Osteoblast (primary cell): ENCODE data around the gene MAOA. TPM values are rescaled to one million over a fixed set of nuclear protein-coding genes. Genes with fewer than 3 reads are reported as not detected.

Experiments used
- DNase-seq: peaks from one replicate; pipeline ENCODE4 v3.0.0; 2011; ENCODE audit warnings: low spot score, mixed read lengths; ENCODE audit not compliant: insufficient read length; ENCODE audit errors: missing footprints
- H2AFZ ChIP-seq: 2 replicates; pipeline ENCODE4 v1.6.0; 2011; ENCODE audit warnings: mild to moderate bottlenecking, low read length
- H3K27ac ChIP-seq: 2 replicates; pipeline ENCODE4 v1.5.1; 2011; ENCODE audit warnings: mild to moderate bottlenecking, low read depth, low read length, moderate library complexity
- H3K27me3 ChIP-seq: 2 replicates; pipeline ENCODE4 v1.6.0; 2012; ENCODE audit warnings: mild to moderate bottlenecking, control low read depth, inconsistent platforms, low read length, moderate library complexity; ENCODE audit not compliant: insufficient read depth
- H3K36me3 ChIP-seq: 2 replicates; pipeline ENCODE4 v1.5.1; 2011; ENCODE audit warnings: mild to moderate bottlenecking, low read length, control low read depth, moderate library complexity; ENCODE audit not compliant: insufficient read depth
- H3K4me1 ChIP-seq: 2 replicates; pipeline ENCODE4 v1.5.1; 2011; ENCODE audit warnings: mild to moderate bottlenecking, low read length, control low read depth, moderate library complexity; ENCODE audit not compliant: insufficient read depth
- H3K4me2 ChIP-seq: 2 replicates; pipeline ENCODE4 v1.6.0; 2011; ENCODE audit warnings: mild to moderate bottlenecking, low read length; ENCODE audit not compliant: insufficient read depth
- H3K4me3 ChIP-seq: fragments of 200-600 bp; sonication (generic); 3 replicates; pipeline ENCODE4 v1.5.1; 2012; ENCODE audit warnings: mild to moderate bottlenecking, low read length, inconsistent platforms; ENCODE audit not compliant: insufficient read depth
- H3K79me2 ChIP-seq: 2 replicates; pipeline ENCODE4 v1.6.0; 2012; ENCODE audit warnings: mild to moderate bottlenecking, low read length, control low read depth, inconsistent platforms; ENCODE audit not compliant: insufficient read depth
- H3K9me3 ChIP-seq: 2 replicates; pipeline ENCODE4 v1.5.1; 2011; ENCODE audit warnings: low read depth, low read length, control low read depth
- H4K20me1 ChIP-seq: 2 replicates; pipeline ENCODE4 v1.6.0; 2012; ENCODE audit warnings: mild to moderate bottlenecking, low read length, control low read depth; ENCODE audit not compliant: insufficient read depth
- CTCF ChIP-seq: IDR thresholded peaks from 2 replicates; pipeline ENCODE4 v1.5.1; 2011; ENCODE audit warnings: mild to moderate bottlenecking, low read depth, low read length, moderate library complexity; ENCODE audit errors: extremely low read depth
- total RNA-seq: library from RNA; depleted of rRNA; stranded (reverse); fragments of >200 nt; gene quantifications from 2 replicates; pipeline ENCODE4 v1.2.3, GENCODE V29; 2012

Gene MAOA
- total RNA-seq, 1 donor, result 5.8 TPM

- peaks cover 9% of the 10 kb centered on the region for H3K27me3 ChIP-seq
- peak overlapping the region; percentile 87 for H2AFZ ChIP-seq
- H4K20me1 ChIP-seq, result no peaks in the 10 kb centered on the region
- peak overlapping the region; percentile 86 for H3K4me2 ChIP-seq
- H3K36me3 ChIP-seq, result no peaks in the 10 kb centered on the region
- H3K9me3 ChIP-seq, result no peaks in the 10 kb centered on the region
- no peaks in the 10 kb centered on the region for H3K79me2 ChIP-seq
- DNase-seq, result peak; percentile 95
- H3K4me1 ChIP-seq, result no peaks in the 10 kb centered on the region
- peak overlapping the region; percentile 71 for H3K4me3 ChIP-seq
- peak overlapping the region; percentile 92 for H3K27ac ChIP-seq
- no peak for TF ChIP-seq CTCF
These were observed 1.5 kb upstream of the MAOA start for GRCh38 chrX:43654431-43655150.

- peak overlapping the region; percentile 86 for H3K4me2 ChIP-seq
- H3K79me2 ChIP-seq, result no peaks in the 10 kb centered on the region
- H2AFZ ChIP-seq, result peak overlapping the region; percentile 85
- H3K4me1 ChIP-seq, result no peaks in the 10 kb centered on the region
- no peak for TF ChIP-seq CTCF
- H3K27ac ChIP-seq, result no peak overlapping the region
- peak overlapping the region; percentile 71 for H3K4me3 ChIP-seq
- peak; percentile 84 for DNase-seq
- H3K9me3 ChIP-seq, result no peaks in the 10 kb centered on the region
- H3K27me3 ChIP-seq, result peaks cover 9% of the 10 kb centered on the region
- H3K36me3 ChIP-seq, result no peaks in the 10 kb centered on the region
- no peaks in the 10 kb centered on the region for H4K20me1 ChIP-seq
These were observed 721 bp upstream of the MAOA start for GRCh38 chrX:43655151-43656004.

GRCh38 chrX:43657671-43658070 lies 1.6 kb downstream of the MAOA start:
- no peaks in the 10 kb centered on the region for H3K9me3 ChIP-seq
- no peak overlapping the region for H3K4me2 ChIP-seq
- H4K20me1 ChIP-seq, result no peaks in the 10 kb centered on the region
- no peaks in the 10 kb centered on the region for H3K36me3 ChIP-seq
- no peak for TF ChIP-seq CTCF
- no peak overlapping the region for H2AFZ ChIP-seq
- no peak overlapping the region for H3K4me3 ChIP-seq
- no peak for DNase-seq
- H3K27me3 ChIP-seq, result peaks cover 9% of the 10 kb centered on the region
- no peaks in the 10 kb centered on the region for H3K4me1 ChIP-seq
- no peak overlapping the region for H3K27ac ChIP-seq
- H3K79me2 ChIP-seq, result no peaks in the 10 kb centered on the region

- Histone ChIP-seq H3K79me2 (no peaks in the 10 kb centered on the region), H3K27ac (no peak overlapping the region), H3K27me3 (peaks cover 9% of the 10 kb centered on the region), H3K4me1 (no peaks in the 10 kb centered on the region), H3K9me3 (no peaks in the 10 kb centered on the region), H2AFZ (no peak overlapping the region), H3K4me3 (no peak overlapping the region), H3K4me2 (no peak overlapping the region), H3K36me3 (no peaks in the 10 kb centered on the region), H4K20me1 (no peaks in the 10 kb centered on the region)
- no peak for DNase-seq
- no peak for TF ChIP-seq CTCF
These were observed 5.6 kb downstream of the MAOA start for GRCh38 chrX:43661521-43662240.
